ENCODE results near the gene SPX. TPM values are rescaled to one million over a fixed set of nuclear protein-coding genes. Genes with fewer than 3 reads are reported as not detected.

SPX gene
- total RNA-seq, 1 donor from 2014 or later, result 19.8 TPM

DNA sequence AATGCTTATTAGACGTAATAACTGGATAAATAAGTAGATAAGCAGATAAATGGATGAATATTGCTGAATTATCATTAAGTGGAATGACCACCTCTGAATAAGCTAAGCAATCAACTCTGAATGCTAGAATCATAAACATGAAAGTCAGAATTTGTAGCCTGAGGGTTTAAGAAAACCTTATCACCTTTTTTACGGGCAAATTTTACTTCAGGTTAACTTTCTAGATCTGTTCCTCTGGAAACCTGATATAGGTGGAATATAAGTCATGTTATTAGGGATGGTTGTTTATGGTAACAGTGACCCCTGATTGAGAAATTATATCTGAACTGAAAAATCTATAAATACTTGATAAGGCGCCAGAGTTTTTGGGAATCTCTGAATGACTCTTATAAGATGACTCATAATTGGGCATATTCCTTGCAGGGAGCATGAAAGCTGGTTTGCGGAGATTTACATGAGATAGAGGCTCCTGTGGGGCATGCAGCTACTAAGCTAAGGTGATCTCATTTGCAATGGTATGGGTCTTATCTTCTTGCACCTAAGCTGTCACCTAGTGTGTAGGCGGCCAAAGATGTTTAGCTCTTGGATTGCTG lies 12.1 kb downstream of the SPX start:
- no peak for DNase-seq

DNA sequence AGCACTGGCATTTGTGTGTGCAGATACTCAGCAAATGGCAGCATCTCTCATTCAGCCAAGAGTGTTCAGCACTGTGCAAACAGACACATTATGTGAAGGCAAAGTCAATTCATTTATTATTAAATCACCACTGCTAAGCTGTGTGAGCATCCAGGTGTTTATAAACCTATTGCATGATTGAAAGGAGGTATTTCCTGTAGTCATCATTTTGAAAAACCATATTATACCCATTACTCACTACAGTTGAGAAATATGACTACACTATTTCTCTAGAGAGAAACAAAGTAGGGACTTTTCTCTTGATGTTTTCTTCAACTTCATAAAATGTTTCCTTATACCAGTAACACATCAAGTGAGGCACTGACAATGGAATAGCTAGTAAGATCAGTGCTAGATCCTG lies 13.7 kb downstream of the SPX start:
- DNase-seq, result no peak

DNA sequence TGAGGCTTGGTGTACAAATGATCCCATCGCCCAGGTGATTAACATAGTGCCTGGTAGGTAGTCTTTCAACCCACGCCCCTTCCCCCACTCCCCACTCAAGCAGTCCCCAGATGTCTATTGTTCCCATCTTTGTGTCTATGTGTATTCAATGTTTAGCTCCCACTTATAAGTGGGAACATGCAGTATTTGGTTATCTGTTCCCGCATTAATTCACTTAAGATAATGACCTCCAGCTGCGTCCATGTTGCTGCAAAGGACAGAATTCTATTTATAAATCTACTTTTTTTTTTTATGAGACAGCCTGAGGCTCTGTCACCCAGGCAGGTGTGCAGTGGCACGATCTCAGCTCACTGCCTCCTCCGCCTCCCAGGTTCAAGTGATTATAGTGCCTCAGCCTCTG lies 15.7 kb downstream of the SPX start:
- no peak for DNase-seq

DNA sequence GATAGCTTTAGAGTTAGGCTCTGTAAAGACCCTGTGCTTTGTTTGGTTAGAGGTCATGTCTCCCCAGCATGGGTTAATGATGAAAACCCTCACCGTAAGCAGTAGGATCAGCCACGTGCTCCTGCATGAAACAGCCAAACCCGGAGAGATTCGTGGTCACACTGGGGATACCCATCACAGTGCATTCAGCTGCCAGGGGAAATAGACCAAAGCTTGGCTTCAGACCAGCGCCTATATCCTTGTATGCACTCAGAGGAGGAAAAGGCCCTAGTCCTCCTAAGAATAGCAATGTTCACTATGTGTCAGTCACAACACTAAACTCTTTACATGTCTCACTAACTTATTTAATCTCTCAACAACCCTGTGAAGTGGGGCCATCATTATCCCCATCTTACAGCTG lies 16.3 kb downstream of the SPX start:
- peak; percentile 29 for DNase-seq

DNA sequence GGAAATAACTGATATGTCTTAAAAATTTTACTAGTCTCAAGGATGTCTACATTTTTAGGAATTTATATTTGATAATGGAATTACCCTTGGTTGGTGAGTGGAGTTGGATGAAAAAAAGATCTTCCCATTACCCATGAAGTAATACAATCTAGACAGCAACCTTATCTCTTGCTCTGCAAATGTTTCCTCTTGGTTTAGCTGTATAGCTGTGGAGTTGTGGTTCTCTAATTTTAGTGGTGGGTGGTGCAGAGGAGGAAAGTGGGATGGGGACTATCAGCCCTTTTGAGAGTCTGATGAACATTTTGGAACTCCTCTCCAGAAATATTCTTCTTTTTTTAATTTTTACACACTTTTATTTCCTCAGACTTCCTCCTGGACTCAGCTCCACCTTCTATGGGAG lies 17.1 kb downstream of the SPX start:
- DNase-seq, result no peak

DNA sequence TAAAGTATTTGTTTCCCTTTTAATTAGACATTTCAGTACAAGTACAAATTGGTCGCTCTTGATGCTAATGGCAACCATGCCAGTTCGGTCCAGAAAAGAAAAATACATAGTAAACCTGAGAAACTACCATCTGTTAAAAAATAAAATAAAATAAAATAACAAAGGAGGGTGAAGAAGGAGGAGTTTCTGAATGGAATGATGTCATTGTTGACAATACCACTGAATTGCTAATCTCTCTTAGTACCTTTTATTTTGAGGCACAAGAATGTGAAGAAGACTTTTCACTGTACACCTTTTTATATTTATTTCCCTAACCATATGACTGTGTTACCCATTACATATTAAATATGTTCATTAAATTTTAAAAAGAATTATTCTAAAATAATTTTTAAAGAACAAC lies 19.5 kb downstream of the SPX start:
- no peak for DNase-seq

DNA sequence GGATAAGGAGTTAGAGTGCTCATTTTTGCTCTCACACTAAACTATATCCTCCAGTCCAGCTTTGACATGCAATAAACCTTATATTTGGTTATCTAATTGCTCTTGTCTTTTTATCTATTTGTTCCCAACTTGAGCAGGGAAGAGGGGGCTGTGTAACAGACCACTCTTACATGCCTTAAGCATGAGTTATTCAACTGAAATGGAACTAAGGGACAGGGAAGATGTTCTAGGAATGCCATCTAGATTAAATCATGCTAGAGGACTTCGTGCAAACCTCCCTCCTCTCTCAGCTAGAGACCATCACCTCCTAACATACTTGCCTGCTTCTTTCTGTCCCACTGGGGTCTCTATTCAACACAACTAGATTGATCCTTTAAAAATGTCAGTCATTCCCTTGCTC lies 20.6 kb downstream of the SPX start:
- no peak for DNase-seq

DNA sequence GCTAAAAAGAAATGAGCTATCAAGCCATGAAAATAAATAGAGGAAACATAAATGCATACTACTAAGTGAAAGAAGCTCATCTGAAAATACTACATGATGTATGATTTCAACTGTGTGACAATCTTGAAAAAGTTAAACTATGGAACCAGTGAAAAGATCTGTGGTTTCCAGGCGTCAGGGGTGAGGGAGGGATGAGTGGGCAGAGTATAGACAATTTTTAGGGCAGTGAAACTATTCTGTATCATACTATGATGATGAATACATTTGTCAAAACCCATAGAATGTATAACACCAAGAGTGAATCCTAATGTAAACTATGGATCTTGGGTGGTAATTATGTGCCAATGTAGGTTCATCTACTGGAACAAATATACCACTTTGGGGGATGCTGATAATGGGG lies 21.3 kb downstream of the SPX start:
- DNase-seq, result no peak

DNA sequence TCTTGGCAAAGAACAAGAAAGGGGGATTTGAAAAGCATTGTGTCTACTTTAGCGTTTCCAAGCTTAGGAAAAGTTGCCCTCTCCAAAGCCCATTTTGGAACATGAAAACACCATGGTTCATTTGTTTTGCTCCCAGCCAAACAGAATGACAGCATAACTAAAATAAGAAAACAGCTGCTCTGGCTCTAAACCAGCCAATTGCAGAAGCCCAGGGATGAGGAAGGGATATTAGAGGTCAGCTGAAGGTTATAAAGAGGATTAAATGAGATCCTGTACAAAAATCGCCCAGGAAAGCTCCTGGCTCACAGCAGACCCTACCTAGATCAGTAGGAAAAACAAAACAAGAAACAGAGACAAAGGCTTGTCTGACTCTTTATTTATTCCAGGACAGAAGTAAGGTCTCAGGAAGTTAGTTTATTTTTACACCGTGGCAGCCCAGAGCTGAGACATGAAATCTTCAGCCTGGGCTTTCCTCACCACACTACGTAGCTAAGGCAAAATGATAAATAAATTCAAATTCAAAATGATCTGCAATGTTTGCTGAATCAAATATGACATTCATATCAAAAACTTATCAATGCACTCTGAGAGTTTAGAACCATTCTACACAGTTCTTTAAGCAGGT lies 25.9 kb downstream of the SPX start:
- DNase-seq, result peak; percentile 95

DNA sequence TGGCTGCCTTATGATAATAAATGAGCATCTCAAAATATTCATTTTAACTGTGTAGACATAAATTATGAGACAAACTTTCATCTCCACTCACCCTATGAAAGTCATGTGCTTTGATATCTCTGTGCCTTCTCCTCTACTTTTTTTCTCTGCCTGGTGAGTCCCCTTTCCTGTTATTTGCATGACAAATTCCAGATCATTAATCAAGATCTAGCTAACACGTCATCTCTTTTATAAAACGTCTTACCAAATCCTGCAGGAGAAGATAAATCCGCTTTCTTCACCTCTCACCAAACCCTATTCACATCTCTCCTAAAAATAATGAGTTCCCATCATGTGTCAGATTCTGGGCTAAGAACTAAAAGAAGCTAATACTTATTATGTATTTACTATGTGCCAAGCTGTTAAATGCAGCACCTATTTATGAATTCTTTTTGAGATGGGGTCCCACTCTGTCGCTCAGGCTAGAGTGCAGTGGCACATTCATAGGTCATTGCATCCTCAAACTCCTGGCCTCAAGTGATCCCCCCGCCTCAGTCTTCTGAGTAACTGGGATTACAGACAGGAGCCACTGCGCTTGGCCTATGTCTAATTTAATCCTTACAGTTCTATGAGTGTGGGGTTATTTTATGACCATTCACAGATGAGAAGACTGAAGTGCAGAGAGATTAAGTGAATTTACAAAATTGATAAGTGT lies 26.7 kb downstream of the SPX start:
- DNase-seq, result no peak

DNA sequence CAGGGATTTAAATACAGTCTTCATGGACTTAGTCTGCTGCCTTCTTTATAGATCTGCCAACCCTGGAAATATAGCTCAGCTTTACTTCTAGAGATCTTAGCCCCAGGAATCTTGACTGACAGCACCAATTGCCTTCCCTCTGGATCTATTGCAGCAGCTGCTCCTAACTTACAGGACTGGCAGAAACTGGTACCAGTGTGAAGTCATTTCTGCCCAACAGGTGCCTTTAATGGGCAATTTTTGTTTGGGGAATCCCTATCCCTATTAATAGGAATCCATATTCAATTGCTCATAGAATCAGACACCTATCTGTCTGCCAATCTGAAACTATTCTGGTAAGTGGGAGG lies 27.2 kb downstream of the SPX start:
- DNase-seq, result peak; percentile 95

DNA sequence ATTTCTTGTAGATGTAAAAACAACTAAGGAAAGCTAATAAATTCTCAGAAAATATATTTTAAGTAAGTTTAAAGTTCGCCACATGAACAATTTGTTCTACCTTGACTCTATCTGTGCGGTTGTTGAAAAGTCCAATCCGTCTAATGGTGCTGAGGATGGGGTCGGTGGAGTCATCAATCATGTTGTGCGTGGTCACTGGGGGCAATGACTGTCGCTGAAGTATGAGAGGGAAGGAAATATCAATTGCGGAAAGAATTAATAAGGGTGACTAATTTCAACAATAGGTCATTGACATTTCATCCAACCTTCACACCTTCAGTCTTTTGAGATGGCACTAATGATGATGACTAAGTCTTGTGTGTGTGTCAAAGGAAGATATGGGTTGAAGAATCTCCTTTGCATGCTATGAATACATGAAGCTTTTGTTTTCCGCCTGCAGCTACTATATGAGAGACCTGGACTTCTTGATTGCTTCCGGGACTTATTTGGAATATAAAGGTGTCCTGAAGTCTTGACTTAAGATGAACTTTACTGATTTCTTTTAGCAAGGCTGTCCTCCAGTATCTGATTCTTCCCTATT lies 32.1 kb downstream of the SPX start:
- DNase-seq, result no peak

DNA sequence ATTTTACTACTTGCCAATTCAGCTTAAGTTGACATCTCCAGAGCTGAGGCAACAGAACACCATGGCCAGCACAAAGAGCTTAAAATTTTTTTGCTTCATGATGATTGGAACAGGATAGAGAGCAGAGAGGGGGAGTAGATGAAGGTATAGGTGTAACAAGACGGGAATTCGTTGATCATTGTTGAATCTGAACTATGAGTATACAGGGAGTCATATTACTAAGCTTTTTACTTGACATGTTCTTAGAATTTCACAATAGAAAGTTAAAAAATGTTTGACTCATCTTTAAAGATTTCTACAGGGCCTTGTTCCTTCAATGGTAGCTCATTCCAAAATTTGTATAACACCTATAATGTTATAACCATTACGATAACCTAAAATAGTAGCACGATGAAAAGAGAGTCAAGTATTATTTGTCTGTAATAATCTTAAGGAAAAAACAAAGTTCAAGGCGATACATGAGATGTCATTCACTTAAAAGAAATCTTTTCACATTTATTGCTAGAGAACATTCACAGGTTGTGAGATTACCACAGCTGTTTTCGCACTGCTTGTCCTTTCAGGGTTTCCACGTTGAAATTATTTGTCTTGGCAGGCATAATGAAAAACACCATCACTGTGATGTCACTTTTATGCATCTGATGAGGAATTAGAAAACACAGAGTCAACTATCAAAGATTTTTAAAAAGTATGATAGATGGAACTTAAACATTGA lies 33.9 kb downstream of the SPX start:
- DNase-seq, result no peak

DNA sequence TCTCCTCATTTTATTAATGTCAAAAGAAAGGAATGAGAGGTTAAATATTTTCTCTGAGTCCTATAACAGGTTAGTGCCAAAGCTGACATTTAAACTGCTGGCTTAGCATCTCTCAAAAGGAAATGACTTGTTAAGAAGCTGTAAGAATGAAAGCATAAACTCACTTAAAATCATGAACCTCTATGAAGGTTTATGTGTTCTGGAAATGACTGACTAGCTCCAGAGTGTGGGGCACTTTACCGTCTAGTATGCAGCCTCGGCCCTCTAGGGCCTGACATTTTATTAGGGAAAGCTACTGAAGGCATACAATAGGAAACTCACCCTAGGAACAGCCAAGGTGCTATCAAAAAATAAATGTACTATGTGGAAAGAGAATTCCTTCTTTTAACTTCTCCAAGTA lies 35.1 kb downstream of the SPX start:
- DNase-seq, result no peak

DNA sequence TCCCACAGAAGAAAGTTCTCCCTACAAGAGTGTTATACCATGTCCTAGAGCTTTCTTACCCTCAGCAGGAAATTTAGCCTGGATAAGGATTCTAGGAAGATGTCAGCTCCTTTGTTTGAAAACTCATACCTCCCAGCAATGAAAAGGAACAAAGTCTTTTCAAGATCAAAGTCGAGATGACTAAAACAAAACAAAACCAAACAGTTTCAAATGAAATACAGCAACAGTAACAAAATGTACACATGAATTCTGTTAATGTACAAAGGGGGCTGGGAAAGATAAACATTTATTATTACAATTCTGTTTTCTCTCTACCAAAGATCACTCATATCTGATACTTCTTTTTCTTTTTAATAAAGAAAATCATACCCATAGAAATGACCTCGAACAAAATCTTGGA lies 36.8 kb downstream of the SPX start:
- DNase-seq, result no peak

DNA sequence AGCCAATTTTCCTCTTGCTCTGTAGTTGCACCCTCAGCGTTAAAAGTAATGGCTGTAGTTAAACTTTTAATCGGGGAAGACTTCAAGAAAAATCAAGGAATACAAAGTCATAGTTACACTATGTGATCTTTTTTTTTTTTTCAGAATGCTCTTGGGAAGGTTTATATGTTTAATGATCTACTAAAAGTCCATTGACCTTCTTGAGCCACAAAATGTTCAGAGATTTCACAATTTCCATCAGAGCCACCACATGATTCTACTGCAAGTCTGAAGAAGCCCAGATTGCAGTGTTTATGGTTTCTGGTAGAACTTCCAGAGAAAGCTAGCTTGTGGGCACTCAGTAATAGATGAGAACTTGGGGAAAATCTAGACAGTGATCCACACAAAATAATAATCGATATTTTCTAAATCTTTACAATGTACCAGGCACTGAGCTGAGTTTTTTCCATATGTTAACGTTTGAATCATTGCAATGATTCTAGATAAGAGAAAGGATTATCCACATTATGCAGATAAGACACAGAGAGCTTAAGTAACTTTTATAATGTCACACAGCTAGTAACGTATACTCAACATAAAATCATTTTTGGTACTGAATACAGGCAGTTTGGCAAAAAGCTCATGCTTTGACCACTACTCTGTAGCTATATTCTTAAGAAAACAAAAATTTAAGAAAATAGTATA lies 40.3 kb downstream of the SPX start:
- DNase-seq, result no peak

DNA sequence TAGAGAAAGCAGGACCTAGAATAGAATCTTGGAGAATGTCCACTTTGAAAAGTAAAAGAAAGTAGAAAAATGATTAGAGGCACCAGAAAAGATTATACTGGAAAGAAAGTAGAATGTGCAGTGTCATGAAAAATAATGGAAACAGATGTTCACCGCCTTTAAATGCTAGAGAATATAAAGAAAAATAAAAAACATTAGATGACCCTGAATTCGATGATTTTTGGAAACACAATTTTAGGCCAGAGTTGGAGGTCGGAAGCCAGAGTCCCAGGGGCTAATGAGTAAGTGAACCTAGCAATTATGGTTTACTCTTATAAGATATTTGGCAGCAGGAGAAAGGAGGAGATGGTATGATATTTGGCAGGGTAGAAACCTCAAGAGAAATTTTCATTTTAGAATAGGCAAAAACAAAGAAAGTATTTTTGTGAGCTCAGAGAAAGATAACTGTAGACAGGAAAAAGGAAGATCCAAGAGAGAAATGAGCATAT lies 40.9 kb downstream of the SPX start:
- DNase-seq, result no peak

DNA sequence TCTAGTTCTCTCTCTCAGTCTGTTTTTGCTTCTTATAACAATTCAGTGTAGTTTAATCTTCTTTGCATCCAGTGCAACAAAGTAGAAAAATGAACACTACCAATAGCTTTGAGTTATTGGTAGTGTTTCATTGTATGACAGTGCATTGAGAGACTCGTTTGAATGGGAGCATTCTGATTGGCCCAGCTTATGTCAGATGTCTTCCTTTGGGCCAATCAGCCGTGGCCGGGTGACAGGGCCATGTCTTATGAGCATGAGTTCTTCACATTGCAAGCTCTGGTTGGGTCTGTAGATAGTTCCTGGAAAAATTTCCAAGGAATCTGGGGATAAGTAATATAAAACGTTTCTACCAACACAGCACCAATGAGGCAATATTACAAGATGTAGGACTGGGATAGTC lies 42.0 kb downstream of the SPX start:
- no peak for DNase-seq

DNA sequence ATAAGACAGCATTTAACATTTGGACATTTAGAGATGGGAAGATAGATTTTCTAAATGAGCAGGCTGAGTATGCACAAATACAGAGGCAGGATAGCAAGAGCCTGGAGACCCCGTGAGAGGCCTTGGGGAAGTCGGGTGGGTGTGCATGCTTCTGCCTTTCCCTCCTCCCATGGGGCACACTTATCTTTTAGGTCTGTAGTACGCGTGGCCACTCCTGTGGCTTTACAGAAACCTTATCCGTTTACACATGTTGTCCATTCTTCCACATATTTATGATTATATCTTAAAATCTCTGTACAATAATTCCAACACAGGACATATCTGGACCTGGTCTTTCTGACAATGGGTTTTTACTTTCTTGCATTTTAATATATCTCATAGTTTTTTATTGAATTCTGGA lies 45.0 kb downstream of the SPX start:
- no peak for DNase-seq

DNA sequence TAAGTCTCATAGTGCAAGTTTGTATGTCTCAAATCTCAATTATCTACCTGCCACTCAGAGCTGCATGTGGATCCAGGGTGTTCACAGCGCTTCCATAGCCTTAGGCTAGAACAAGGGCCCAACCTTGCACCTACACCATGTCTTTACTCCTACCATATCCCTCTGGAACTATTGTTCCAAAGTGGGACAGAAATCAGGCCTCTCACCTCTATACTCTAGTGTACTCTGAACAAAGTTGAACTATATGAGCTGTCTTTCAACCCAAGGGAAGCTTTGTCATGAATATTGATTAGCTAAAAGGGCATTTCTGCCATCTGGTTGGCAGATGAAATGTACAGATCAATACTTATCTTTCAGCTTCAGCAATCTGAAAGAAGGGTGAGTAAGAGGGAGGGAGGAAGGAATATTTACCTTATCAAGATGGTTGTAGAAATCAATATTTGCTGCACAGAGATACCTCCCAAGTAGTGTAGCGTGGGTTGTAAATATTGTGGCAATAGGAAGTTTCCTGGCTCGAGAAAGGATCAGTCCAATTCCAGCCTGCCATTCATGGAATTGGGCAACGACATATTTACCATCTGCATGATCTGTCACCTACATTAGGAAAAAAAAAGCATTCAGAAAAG lies 47.8 kb downstream of the SPX start:
- no peak for DNase-seq

DNA sequence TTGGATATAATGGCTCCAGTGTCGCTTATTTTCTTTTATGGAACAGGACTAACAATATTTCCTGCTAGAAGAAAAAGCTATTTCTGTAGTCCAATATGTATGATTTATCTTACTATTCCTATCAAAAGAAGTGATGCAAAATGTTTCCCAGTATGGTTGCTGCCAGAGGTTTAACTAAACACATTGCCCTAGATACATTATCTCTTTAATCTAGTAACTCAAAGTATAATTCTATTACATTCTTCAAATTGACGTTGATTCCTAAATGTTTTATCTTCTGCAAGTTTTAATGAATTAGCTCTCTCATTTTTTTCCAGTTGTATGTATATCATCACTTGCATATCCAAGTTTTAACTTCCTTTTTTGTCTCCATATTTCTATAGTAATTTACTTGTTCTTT lies 50.3 kb downstream of the SPX start:
- no peak for DNase-seq

DNA sequence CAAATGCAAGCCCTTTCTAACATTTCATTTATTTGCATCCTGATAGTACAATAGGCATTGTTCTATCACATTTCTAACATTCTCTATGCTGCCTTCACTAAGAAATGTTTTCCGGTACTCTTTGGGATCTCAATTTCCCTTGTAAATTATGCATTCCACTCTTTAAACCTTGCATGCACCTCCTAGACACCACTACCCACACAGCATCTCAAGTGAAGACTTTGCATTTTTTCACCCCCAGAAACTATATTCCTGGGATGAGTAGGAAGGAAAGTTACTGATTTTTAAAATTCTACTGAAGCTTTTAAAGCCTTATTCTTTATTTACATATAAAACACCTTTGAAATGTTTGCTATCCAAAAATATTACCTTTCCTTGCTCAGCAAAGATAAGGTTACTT lies 51.4 kb downstream of the SPX start:
- DNase-seq, result no peak

Measured in tongue (tissue), 2 donors.